HCT116 (cell line): ENCODE data around the gene LCE2A.

ENCODE experiments used
- ELF1 ChIP-seq: IDR thresholded peaks from 2 replicates; pipeline ENCODE4 v1.6.1; 2012; ENCODE audit warnings: low read depth, borderline replicate concordance
- EZH2 ChIP-seq: fragments of 200-600 bp; sonication (generic); IDR thresholded peaks from 2 replicates; pipeline ENCODE4 v1.6.1; 2017; ENCODE audit warnings: antibody characterized with exemption, mixed run types
- FOSL1 ChIP-seq: IDR thresholded peaks from 2 replicates; pipeline ENCODE4 v1.6.1; 2012; ENCODE audit warnings: low read depth
- POLR2AphosphoS5 ChIP-seq: IDR thresholded peaks from 2 replicates; pipeline ENCODE4 v1.6.1; 2011; ENCODE audit warnings: mild to moderate bottlenecking, low read depth, low read length, moderate library complexity
- RAD21 ChIP-seq: IDR thresholded peaks from 2 replicates; pipeline ENCODE4 v1.6.1; 2012; ENCODE audit warnings: low read depth, mild to moderate bottlenecking
- SRF ChIP-seq: IDR thresholded peaks from 2 replicates; pipeline ENCODE4 v1.6.1; 2012; ENCODE audit warnings: low read depth
- TF ChIP-seq, protein P1 (sequence below): IDR thresholded peaks from 2 replicates; pipeline ENCODE4 v1.6.1; 2012; ENCODE audit warnings: low read depth
- TF ChIP-seq, protein P2 (sequence below), 3 experiments: fragments of 200-600 bp in 1 of 3; sonication (generic) in 1 of 3; IDR thresholded peaks in 2 of 3; conservative IDR thresholded peaks in 1 of 3; 2 replicates each; pipeline ENCODE4 v1.5.1; 2012 to 2017; ENCODE audit warnings: low read depth in 2 of 3, low read length in 2 of 3, antibody characterized with exemption in 1 of 3, borderline replicate concordance in 1 of 3, control low read depth in 1 of 3, mild to moderate bottlenecking in 1 of 3, mixed read lengths in 1 of 3, mixed run types in 1 of 3, moderate library complexity in 1 of 3; ENCODE audit not compliant: insufficient read depth in 1 of 3

DNA sequence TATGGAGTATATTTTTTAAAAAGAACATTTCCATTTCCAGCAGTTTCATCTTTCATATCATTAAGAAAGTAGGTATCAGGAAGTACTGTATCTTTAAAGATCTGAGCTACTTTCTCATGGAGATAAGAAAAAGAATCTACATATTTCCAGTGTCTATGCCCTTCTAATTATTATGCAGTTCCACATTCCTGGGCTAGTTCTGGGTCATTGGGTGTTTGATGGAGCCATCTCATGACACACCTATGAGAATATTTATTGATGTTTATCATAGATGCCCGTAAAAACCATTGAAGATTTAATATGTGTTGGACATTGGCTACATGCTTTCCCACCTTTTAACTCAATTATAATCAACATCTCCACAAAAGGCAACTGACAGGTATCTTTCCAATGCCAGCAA is 30.8 kb downstream of the LCE2A start:
- TF ChIP-seq RAD21 (no peak), FOSL1 (no peak), ELF1 (no peak), EZH2 (no peak), SRF (no peak), POLR2AphosphoS5 (no peak)
- TF ChIP-seq, protein P1, sequence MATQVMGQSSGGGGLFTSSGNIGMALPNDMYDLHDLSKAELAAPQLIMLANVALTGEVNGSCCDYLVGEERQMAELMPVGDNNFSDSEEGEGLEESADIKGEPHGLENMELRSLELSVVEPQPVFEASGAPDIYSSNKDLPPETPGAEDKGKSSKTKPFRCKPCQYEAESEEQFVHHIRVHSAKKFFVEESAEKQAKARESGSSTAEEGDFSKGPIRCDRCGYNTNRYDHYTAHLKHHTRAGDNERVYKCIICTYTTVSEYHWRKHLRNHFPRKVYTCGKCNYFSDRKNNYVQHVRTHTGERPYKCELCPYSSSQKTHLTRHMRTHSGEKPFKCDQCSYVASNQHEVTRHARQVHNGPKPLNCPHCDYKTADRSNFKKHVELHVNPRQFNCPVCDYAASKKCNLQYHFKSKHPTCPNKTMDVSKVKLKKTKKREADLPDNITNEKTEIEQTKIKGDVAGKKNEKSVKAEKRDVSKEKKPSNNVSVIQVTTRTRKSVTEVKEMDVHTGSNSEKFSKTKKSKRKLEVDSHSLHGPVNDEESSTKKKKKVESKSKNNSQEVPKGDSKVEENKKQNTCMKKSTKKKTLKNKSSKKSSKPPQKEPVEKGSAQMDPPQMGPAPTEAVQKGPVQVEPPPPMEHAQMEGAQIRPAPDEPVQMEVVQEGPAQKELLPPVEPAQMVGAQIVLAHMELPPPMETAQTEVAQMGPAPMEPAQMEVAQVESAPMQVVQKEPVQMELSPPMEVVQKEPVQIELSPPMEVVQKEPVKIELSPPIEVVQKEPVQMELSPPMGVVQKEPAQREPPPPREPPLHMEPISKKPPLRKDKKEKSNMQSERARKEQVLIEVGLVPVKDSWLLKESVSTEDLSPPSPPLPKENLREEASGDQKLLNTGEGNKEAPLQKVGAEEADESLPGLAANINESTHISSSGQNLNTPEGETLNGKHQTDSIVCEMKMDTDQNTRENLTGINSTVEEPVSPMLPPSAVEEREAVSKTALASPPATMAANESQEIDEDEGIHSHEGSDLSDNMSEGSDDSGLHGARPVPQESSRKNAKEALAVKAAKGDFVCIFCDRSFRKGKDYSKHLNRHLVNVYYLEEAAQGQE: no peak
- TF ChIP-seq, protein P2, sequence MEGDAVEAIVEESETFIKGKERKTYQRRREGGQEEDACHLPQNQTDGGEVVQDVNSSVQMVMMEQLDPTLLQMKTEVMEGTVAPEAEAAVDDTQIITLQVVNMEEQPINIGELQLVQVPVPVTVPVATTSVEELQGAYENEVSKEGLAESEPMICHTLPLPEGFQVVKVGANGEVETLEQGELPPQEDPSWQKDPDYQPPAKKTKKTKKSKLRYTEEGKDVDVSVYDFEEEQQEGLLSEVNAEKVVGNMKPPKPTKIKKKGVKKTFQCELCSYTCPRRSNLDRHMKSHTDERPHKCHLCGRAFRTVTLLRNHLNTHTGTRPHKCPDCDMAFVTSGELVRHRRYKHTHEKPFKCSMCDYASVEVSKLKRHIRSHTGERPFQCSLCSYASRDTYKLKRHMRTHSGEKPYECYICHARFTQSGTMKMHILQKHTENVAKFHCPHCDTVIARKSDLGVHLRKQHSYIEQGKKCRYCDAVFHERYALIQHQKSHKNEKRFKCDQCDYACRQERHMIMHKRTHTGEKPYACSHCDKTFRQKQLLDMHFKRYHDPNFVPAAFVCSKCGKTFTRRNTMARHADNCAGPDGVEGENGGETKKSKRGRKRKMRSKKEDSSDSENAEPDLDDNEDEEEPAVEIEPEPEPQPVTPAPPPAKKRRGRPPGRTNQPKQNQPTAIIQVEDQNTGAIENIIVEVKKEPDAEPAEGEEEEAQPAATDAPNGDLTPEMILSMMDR (IDR thresholded peaks at IDR 0.05 in 2 of 3, conservative IDR thresholded peaks at IDR 0.05 in 1 of 3; ENCODE audit: borderline replicate concordance in 1 of 3, insufficient read depth in 1 of 3, low read depth in 2 of 3, low read length in 2 of 3): no peak
